ENCODE data around the gene TTC38.
"Not testable (repeated sequence)": the region's sequence is repeated elsewhere in the genome, so short reads cannot be mapped to it uniquely, and the experiment has no call there.

Gene TTC38

GRCh38 chr22:46297151-46297812 lies 29.5 kb downstream of the TTC38 start:
- DNase-seq, result peak; percentile 14

DNA sequence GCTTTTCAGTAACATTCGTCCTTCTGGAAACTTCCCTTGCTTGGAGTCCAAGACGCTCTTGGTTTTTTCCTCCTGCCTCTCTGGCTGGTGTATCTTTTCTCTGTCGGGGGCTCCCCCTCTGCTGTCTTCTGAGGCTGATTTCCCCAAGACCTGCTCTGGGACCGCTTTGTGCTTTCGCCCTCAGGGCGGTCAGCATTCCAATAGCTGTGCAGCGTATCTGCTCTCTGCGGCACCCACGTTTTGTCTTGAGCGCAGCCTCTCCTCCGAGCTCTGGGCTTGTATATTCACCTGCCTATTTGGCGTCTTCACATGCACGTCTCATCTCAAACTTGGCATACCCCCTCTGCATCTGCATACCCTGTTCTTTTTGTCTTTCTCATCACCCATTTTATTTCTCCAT lies 31.3 kb downstream of the TTC38 start:
- DNase-seq, result no peak

DNA sequence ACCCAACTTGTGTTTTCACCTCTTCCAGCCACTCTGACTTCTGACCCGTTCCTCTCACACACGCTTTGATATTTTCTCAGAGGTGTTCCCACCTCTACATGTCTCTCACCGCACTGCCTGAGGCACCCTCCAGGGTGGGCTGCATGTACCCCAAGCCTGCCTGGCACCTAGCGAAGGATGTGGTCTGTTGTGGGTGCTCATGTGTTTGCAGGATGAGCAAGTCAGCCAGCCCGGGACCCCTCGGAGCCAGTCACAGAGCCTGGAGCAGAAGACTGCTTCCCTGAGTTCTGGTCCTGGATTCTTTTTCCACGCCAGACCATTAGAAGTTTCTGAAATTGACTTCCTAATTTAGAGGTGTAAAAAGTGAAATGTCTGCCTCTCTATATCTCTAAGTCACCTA lies 32.7 kb downstream of the TTC38 start:
- DNase-seq, result no peak

DNA sequence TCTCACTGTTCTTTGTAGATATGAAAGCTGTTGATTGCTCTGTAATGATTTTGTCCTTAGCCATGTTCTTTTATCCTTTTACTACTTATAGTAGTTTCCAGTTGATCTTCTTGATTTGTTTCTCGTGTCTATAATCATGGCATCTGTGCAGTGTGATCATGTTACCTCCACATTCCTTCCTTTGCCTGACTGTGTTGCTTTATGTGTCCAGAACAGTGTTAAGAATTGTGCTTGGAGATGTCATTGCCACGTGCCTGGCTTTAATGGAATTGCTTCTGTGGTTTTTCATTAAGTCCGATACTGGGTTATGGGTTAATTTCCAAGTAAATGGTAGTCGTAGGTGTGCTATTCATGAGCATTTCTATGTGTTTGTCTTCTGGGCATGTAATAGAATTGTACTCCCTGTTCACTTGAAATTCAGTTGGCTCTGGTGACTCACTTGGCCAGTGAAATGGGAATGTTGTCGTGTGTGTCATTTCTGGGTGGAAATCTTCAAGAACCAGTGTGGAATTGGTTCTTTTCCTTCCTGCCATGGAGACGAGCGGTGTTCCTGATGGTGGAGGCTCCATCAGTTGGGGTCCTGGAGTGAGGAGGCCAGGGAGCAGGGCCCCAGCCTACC lies 35.6 kb downstream of the TTC38 start:
- DNase-seq, result no peak

DNA sequence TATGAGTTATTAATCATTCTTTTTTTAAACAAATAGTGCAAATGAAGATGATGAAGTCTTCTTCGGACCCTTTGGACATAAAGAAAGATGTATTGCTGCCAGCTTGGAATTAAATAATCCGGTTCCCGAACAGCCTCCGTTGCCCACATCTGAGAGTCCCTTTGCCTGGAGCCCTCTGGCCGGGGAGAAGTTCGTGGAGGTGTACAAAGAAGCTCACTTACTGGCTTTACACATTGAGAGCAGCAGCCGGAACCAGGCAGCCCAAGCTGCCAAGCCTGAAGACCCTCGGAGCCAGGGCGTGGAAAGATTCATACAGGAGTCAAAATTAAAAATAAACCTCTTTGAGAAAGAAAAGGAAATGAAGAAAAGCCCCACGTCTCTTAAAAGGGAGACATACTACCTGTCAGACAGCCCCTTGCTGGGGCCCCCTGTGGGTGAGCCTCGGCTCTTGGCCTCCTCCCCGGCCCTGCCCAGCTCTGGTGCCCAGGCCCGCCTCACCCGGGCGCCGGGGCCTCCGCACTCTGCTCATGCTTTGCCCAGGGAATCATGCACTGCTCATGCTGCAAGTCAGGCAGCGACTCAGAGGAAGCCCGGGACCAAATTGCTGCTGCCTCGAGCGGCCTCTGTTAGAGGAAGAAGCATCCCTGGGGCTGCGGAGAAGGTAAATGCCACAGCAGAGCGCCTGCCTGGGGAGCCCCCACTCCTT lies 40.6 kb downstream of the TTC38 start:
- no peak for DNase-seq

GRCh38 chr22:46309526-46310085 lies 41.8 kb downstream of the TTC38 start:
- DNase-seq, result no peak

DNA sequence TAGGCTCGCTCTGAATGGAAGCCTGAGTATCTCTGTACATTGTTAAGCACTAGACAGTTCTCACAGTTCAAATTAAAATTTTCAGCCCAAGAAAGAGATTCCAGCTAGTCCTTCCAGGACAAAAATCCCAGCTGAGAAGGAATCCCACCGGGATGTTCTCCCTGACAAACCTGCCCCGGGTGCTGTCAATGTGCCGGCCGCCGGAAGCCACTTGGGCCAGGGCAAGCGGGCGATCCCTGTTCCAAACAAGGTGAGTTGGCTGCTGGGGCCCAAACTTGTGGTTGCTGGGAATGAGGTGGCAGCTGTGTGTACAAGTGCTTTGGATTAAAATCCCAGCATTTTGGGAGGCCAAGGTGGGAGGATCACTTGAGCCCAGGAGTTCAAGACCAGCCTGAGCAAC lies 44.2 kb downstream of the TTC38 start:
- DNase-seq, result no peak

GRCh38 chr22:46312848-46313247 lies 45.0 kb downstream of the TTC38 start:
- not testable (repeated sequence) for DNase-seq

DNA sequence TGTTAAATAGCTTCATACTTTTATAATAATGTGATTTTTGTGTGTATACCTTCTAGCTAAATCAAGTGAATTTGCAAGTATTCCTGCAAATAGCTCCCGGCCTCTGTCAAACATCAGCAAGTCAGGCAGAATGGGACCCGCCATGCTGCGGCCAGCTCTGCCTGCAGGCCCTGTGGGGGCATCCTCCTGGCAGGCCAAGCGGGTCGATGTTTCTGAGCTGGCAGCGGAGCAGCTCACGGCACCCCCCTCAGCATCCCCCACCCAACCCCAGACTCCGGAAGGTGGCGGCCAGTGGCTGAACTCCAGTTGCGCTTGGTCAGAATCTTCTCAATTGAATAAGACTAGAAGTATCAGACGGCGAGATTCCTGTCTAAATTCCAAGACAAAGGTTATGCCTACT lies 48.2 kb downstream of the TTC38 start:
- DNase-seq, result no peak

DNA sequence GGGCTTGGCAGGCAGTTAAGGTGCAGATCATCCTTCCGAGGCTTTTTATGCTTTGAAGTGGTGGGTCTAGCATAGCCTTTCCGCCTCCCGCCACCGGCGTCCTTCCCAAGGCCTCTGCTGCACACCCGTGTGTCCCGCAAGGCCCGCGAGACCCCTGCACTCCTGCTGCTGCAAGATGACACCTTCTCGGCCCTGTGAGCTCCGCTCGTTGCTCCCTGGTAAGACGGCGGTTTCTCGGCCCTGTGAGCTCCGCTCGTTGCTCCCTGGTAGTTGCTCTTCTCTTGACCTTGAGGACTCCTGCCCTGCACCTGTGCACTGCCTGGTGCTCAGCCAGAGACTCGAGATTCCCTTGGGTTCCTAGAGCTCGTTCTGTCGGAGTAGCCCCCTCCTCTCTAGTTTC lies 49.8 kb downstream of the TTC38 start:
- no peak for DNase-seq

DNA sequence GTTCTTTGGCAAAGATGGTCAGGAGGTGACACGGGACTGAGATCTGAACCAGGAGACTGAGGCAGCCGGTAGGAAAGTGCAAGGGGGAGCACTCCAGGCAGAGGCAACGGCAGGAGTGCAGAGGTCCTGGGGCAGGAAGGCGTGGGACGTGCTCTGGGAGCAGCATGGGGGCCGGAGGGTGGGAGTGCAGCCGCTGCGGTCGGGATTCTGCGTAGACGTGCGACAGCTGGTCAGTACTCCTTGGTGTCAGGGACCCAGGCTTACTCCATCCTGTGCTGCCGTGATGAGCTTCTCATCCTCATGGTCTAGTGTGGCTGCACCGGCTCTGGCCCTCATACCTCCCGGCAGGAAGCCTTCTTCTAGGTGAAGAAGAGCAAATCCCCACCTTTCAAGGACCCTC lies 50.8 kb downstream of the TTC38 start:
- no peak for DNase-seq

DNA sequence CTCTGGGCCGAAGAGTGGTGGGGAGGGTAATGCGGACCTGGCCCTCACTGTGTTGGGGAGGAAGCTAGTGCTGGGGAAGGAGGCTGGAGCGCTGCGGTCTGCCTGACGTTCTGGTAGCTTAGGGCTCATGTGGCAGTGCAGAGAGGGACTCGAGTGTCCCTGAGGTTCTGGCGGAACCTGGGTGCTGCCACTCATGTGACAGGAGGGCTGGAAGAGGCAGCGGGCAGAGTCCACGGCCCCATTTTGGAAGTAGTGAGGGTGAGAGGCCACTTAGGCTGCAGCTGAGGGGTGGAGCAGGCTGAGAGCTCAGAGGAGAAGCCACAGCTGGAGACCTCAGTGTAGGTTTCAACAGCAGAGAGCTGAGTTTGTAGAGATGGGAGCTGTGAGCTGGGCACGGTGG lies 51.5 kb downstream of the TTC38 start:
- DNase-seq, result no peak

- DNase-seq, result no peak
Observed at GRCh38 chr22:46320166-46320710, 52.4 kb downstream of the TTC38 start.

- no peak for DNase-seq
Observed at GRCh38 chr22:46320716-46321386, 53.0 kb downstream of the TTC38 start.

- DNase-seq, result no peak
Observed at GRCh38 chr22:46322711-46323110, 54.9 kb downstream of the TTC38 start.

DNA sequence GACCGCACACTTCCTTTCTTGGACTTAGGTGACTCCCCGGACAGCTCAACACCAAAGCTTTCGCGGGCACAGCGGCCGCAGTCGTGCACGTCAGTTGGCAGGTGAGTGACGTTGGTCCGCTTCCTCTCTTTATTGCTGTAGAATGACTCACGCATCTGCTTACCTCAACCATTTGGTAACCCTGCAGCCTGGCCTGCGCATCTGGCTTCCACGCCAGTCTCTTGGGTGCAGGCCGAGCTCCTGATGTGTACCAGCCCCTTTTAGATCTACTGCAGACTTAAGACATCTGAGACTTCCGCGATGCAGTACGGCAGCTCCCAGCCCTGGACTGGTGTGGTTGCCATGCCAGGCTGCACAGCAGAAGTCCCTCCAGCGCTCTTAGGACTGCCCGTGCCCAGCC lies 55.4 kb downstream of the TTC38 start:
- no peak for DNase-seq

DNA sequence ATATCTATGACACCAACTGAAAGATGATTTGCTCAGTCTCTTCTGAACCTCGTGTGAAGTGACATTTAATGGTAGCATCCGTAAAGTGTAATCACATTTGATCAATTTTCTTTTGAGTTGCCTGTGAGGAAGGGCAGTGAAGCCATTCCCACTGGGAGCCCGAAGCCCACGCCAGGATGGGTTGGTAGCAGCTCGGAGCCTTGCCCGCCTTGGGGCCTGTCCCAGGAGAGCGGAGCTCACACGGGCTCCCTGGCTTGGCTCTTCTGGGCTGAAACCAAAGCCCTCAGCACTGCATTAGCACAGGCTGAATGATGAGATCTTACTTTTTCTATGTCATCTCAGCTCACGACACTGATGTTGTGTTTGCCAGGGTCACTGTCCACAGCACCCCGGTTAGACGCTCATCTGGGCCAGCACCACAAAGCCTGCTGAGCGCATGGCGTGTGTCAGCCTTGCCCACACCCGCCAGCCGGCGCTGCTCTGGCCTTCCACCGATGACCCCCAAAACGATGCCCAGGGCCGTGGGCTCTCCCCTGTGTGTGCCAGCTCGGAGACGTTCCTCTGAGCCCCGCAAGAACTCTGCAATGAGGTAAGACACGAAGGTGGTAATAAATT lies 58.4 kb downstream of the TTC38 start:
- DNase-seq, result no peak

DNA sequence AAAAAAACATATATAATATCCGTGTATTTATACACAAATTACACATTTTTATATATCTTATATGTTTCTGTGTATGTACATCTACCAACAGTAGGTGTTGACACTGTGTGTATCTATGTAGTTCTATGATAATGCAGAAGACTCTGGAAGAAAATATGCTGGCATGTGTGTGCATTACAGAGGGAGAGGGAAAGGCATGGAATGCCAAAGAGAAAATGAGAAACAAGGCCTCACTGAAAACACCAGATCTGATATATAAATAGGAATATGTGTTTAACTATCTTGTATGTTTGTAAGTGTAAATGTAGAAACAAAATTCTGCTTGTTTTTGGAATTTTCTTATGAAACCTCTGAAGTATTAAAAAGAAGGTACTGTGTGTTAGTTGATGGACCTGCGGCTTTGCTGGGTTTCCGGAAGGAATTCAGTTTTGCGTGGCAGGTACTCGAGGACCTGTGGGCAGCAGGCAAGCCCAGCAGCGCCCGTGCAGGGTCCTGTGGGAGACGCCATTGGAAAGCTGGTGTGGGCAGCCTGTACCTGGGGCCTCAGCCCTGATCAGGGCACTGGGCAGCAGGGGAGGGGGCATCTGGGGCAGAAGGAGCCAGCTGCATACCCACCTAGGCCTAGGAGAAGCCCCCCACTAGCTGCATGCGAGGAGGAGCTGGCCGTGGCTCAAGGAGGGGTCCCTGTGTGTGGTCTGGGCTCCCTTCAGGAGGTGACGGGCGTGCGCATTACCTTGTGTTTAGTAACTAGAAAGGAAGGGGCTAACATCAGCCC lies 60.1 kb downstream of the TTC38 start:
- DNase-seq, result no peak

GRCh38 chr22:46328797-46329196 lies 61.0 kb downstream of the TTC38 start:
- DNase-seq, result no peak

DNA sequence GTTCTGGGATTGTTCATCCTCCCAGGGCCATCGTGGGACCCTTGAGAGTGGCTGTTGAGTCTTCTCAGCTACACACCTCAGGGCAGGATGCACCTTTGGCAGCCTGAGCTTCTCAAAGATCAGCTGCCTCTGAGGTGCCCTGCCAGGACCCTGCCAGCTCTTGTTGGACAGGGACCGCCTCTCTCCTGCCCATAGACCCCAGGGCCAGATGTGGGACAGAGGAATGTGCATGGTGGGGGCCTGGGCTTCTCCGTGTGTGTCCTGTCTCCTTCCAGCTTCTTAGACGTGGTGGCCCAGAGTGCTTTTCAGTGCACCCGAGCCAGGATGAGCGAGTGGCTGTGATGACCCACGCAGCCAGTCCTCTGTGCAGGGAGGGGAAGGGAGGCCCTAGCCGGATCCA lies 61.8 kb downstream of the TTC38 start:
- DNase-seq, result no peak

DNA sequence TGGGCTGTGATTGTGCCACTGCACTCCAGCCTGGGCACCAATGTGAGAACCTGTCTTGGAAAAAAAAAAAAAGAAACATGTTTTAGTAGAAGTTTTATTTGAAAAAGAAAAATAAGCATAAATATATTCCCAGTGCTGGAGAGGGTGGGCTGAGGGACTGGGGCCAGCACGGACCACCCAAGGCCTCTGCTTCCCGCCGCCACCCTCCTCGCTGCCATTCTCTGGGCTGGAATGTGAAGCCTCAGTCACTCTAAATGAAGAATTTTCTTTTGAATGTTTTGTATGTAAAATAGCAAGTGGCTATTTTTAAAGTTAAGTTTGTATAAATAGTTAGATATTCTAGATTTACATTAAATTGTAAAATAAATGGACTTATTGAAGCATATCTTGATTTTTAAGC lies 62.6 kb downstream of the TTC38 start:
- no peak for DNase-seq

DNA sequence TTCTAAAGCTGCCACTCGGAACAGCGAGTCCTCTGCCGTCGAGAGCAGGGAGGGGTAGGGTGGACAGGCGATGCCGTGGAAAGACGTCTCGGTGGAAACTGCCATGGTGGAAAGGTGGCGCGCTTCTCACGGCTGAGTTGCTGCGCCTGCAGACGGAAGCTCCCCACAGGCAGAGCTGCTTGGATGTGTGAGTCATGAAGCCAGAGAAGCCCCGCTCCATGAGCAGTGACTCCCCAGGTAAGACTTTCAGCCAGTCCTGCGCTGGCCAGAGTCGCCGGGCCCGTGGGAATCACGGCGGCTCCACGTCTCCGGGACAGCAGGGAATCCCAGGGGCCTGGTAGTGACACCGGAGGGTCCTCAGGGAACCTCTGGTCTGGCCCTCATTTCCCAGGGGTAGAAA lies 63.7 kb downstream of the TTC38 start:
- DNase-seq, result no peak

Data from NCI-H146 (cell line).